Measurements from ENCODE around the gene DDX25. TPM values are rescaled to one million over a fixed set of nuclear protein-coding genes. Genes with fewer than 3 reads are reported as not detected.
A peak's percentile ranks its signal among the peaks of the same experiment; 100 is the strongest.

DDX25 gene
- total and polyA plus RNA-seq, 9 of the 15 experiments (the other 6 are each of a cell fraction or from before 2014, with no cell fraction given): not detected

- TF ChIP-seq PCBP2 (IDR thresholded peaks at IDR 0.05; ENCODE audit: low read depth, low read length, poor library complexity, severe bottlenecking) (no peak), ELF2 (CRISPR knock-in tag; IDR thresholded peaks at IDR 0.05) (peak; percentile 75; the same call in 1 of the 2 replicates), MLLT1 (IDR thresholded peaks at IDR 0.05) (peak in 1 of 2 experiments; percentile 95; a peak in 2 of 4 replicates), ZNF395 (CRISPR knock-in tag; IDR thresholded peaks at IDR 0.05) (no peak), CTCF (IDR thresholded peaks at IDR 0.05 in 2 of 3, conservative IDR thresholded peaks at IDR 0.05 in 1 of 3; ENCODE audit: insufficient read depth in 2 of 3, low read depth in 1 of 3, low read length in 3 of 3) (peak; percentile 29 to 56 (median 31); a peak in 5 of 6 replicates), ZBTB33 (CRISPR knock-in tag; IDR thresholded peaks at IDR 0.05) (peak; percentile 29; the same call in 1 of the 2 replicates), HOMEZ (CRISPR knock-in tag; IDR thresholded peaks at IDR 0.05) (no peak), CBX1 (IDR thresholded peaks at IDR 0.05; ENCODE audit: low read depth) (peak; percentile 27; the same call in 1 of the 2 replicates), MAZ (CRISPR knock-in tag; conservative IDR thresholded peaks at IDR 0.05 in 1 of 2, IDR thresholded peaks at IDR 0.05 in 1 of 2) (peak; percentile 67 to 69; a peak in 3 of 4 replicates), MECOM (CRISPR knock-in tag; IDR thresholded peaks at IDR 0.05) (no peak), USF1 (CRISPR knock-in tag; IDR thresholded peaks at IDR 0.05) (no peak), CBFB (CRISPR knock-in tag; IDR thresholded peaks at IDR 0.05) (peak; percentile 97), CTBP1 (IDR thresholded peaks at IDR 0.05; ENCODE audit: borderline replicate concordance) (peak; percentile 83; the same call in 1 of the 2 replicates), MXI1 (IDR thresholded peaks at IDR 0.05; ENCODE audit: low read depth, low read length) (no peak)
Observed at GRCh38 chr11:125887373-125888324, 16.7 kb upstream of the DDX25 start, which contains the start of gene HYLS1 (continued).

Data from K562 (cell line).